ENCODE data around the gene TLR10. TPM values are rescaled to one million over a fixed set of nuclear protein-coding genes. Genes with fewer than 3 reads are reported as not detected.

The TLR10 gene
- total RNA-seq, 4 donors from 2014 or later = 0.09 to 0.38 (median 0.38) TPM; not detected in 1

- TF ChIP-seq, protein P1, sequence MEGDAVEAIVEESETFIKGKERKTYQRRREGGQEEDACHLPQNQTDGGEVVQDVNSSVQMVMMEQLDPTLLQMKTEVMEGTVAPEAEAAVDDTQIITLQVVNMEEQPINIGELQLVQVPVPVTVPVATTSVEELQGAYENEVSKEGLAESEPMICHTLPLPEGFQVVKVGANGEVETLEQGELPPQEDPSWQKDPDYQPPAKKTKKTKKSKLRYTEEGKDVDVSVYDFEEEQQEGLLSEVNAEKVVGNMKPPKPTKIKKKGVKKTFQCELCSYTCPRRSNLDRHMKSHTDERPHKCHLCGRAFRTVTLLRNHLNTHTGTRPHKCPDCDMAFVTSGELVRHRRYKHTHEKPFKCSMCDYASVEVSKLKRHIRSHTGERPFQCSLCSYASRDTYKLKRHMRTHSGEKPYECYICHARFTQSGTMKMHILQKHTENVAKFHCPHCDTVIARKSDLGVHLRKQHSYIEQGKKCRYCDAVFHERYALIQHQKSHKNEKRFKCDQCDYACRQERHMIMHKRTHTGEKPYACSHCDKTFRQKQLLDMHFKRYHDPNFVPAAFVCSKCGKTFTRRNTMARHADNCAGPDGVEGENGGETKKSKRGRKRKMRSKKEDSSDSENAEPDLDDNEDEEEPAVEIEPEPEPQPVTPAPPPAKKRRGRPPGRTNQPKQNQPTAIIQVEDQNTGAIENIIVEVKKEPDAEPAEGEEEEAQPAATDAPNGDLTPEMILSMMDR (IDR thresholded peaks at IDR 0.05) = peak; percentile 41 to 82 (median 68)
- TF ChIP-seq POLR2A (IDR thresholded peaks at IDR 0.05) = peak in 1 of 4 donors; percentile 49
- 19 to 25% methylated on average over 7 of the region's 7 CpGs for WGBS, 2 donors
- Histone ChIP-seq H3K27ac (peak within 1 kb of the TSS; percentile 59 to 88 (median 84)), H3K36me3 (peaks cover 0 to 12% (median 0%) of the 10 kb centered on the region in 3 donors), H3K9me3 (no peaks in the 10 kb centered on the region), H3K4me1 (peaks cover 0 to 32% (median 9%) of the 10 kb centered on the region in 3 donors), H3K4me3 (peak within 1 kb of the TSS; percentile 3 to 62 (median 35)), H3K27me3 (no peaks in the 10 kb centered on the region)
- DNase-seq = no peak
- intact Hi-C loops (cut with DNase I) = no loop called here
Measured at GRCh38 chr4:38804654-38805295, 22.0 kb upstream of the TLR10 start, which contains the start of gene TLR1. Gene TLR1 (minus strand): TSS chr4:38804791. CDS start chr4:38798831, 5,960 bp downstream.

GRCh38 chr4:38803833-38804653 lies 21.3 kb upstream of the TLR10 start:
- Histone ChIP-seq H3K36me3 (peaks cover 0 to 19% (median 0%) of the 10 kb centered on the region in 3 donors), H3K9me3 (peaks cover 0 to 2% (median 0%) of the 10 kb centered on the region in 3 donors), H3K4me1 (peaks cover 0 to 32% (median 9%) of the 10 kb centered on the region in 3 donors), H3K4me3 (peak overlapping the region; percentile 3 to 62 (median 35)), H3K27ac (peak overlapping the region; percentile 59 to 88 (median 84)), H3K27me3 (no peaks in the 10 kb centered on the region)
- DNase-seq = no peak
- WGBS, 2 donors = 12 to 13% methylated on average over 6 of the region's 6 CpGs
- no peak for TF ChIP-seq POLR2A (IDR thresholded peaks at IDR 0.05)
- TF ChIP-seq, protein P1 (IDR thresholded peaks at IDR 0.05) = no peak
- intact Hi-C loops (cut with DNase I) = no loop called here

DNA sequence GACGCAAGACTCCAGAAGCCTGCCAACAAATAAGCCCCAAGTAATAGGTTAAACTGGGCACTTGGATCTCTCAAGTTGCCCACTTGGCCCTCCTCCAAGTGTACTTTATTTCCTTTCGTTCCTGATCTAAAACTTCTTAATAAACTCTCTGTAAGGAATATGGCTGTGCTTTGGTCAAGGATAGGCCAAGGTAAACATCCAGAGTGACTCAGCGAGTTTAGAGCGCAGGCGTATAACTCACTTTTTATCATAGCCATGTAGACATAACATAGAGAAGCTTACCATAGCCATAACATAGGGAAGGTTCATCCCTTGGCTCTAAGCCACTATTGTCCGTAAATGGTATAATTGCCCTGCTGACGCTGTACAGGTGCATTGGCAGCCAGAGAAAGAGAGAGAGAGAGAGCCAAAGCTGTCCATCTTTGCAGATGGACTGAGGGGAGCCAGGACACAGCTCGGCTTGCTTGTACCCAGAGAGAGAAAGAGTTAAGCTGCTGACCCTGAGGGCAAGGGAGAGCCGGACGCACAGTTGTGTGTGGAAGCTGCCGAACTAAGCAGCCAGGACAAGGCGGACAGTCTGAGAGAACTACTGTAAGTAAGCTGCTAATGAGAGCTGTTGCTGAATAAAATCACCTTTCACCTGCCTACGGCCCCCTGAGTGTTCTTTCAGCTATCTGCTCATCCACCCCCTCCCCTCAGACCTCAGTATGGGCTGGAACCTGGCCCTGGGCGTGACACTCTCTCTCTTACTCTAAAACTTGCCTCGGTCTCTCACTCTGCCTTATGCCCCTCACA lies 20.0 kb upstream of the TLR10 start:
- Histone ChIP-seq H3K4me1 (peaks cover 0 to 32% (median 9%) of the 10 kb centered on the region in 3 donors), H3K36me3 (peaks cover 0 to 31% (median 0%) of the 10 kb centered on the region in 3 donors), H3K4me3 (peak overlapping the region in 3 of 4 donors; percentile 5 to 62 (median 36)), H3K27me3 (no peaks in the 10 kb centered on the region), H3K27ac (no peak overlapping the region), H3K9me3 (peaks cover 0 to 3% (median 0%) of the 10 kb centered on the region in 3 donors)
- intact Hi-C loops (cut with DNase I) = no loop called here
- WGBS, 2 donors = 92 to 95% methylated on average over 12 to 15 of the region's 15 CpGs
- no peak for DNase-seq
- no peak for TF ChIP-seq POLR2A (IDR thresholded peaks at IDR 0.05)
- TF ChIP-seq, protein P1 (IDR thresholded peaks at IDR 0.05) = no peak

- peaks cover 0 to 31% (median 9%) of the 10 kb centered on the region in 3 donors for H3K4me1 ChIP-seq
- H3K27ac ChIP-seq = no peak overlapping the region
- H3K9me3 ChIP-seq = peaks cover 0 to 3% (median 0%) of the 10 kb centered on the region in 3 donors
- H3K27me3 ChIP-seq = no peaks in the 10 kb centered on the region
- peaks cover 0 to 31% (median 0%) of the 10 kb centered on the region in 3 donors for H3K36me3 ChIP-seq
- H3K4me3 ChIP-seq = no peak overlapping the region
- intact Hi-C loops (cut with DNase I) = no loop called here
- WGBS, 2 donors = 86% methylated on average over 3 of the region's 3 CpGs
- TF ChIP-seq, protein P1 (IDR thresholded peaks at IDR 0.05) = no peak
- no peak for TF ChIP-seq POLR2A (IDR thresholded peaks at IDR 0.05)
- DNase-seq = no peak
Measured at GRCh38 chr4:38800961-38801450, 18.2 kb upstream of the TLR10 start.

Measured in esophagus squamous epithelium (tissue), 5 donors.